Osteocyte (in vitro differentiated cells): ENCODE results near the gene FOXD1. TPM values are rescaled to one million over a fixed set of nuclear protein-coding genes. Genes with fewer than 3 reads are reported as not detected.

Experiments used
- DNase-seq: peaks from one replicate; pipeline ENCODE4 v3.0.0; 2021; ENCODE audit warnings: mixed read lengths; ENCODE audit not compliant: unreplicated experiment; ENCODE audit errors: extremely low spot score
- H3K27ac Mint-ChIP-seq: one replicate; pipeline ENCODE4 v1.8.0; 2021; ENCODE audit warnings: mild to moderate bottlenecking, mixed read lengths; ENCODE audit not compliant: unreplicated experiment
- H3K27me3 Mint-ChIP-seq: one replicate; pipeline ENCODE4 v1.8.0; 2021; ENCODE audit warnings: mixed read lengths; ENCODE audit not compliant: unreplicated experiment
- H3K36me3 Mint-ChIP-seq: one replicate; pipeline ENCODE4 v1.8.0; 2021; ENCODE audit warnings: mixed read lengths; ENCODE audit not compliant: unreplicated experiment
- H3K4me1 Mint-ChIP-seq: one replicate; pipeline ENCODE4 v1.8.0; 2021; ENCODE audit warnings: mixed read lengths; ENCODE audit not compliant: unreplicated experiment
- H3K4me3 Mint-ChIP-seq: one replicate; pipeline ENCODE4 v1.8.0; 2021; ENCODE audit warnings: mild to moderate bottlenecking, moderate library complexity, mixed read lengths; ENCODE audit not compliant: unreplicated experiment
- H3K9me3 Mint-ChIP-seq: one replicate; pipeline ENCODE4 v1.8.0; 2021; ENCODE audit warnings: mixed read lengths; ENCODE audit not compliant: unreplicated experiment
- CTCF ChIP-seq: fragments of 200-600 bp; sonication (generic); IDR thresholded peaks from 2 replicates; pipeline ENCODE4 v1.5.0; 2021; ENCODE audit warnings: antibody characterized with exemption, mild to moderate bottlenecking, moderate library complexity
- total RNA-seq: library from RNA; stranded (reverse); gene quantifications from 2 replicates; pipeline ENCODE4 v1.2.1, GENCODE V29; 2021

Gene FOXD1
- total RNA-seq, 1 donor from 2014 or later: 64.1 TPM

GRCh38 chr5:73433272-73433981 lies 15.2 kb downstream of the FOXD1 start:
- no peak for DNase-seq
- Mint-ChIP-seq H3K36me3 (no peaks in the 10 kb centered on the region), H3K4me1 (peaks cover 33% of the 10 kb centered on the region), H3K9me3 (no peaks in the 10 kb centered on the region), H3K4me3 (no peak overlapping the region), H3K27ac (no peak overlapping the region), H3K27me3 (peaks cover 6% of the 10 kb centered on the region)
- TF ChIP-seq CTCF: no peak

- Mint-ChIP-seq H3K4me3 (no peak overlapping the region), H3K27ac (no peak overlapping the region), H3K36me3 (no peaks in the 10 kb centered on the region), H3K27me3 (peaks cover 6% of the 10 kb centered on the region), H3K4me1 (peaks cover 19% of the 10 kb centered on the region), H3K9me3 (no peaks in the 10 kb centered on the region)
- DNase-seq: no peak
- TF ChIP-seq CTCF: no peak
These were observed 17.2 kb downstream of the FOXD1 start for GRCh38 chr5:73431204-73431851.

GRCh38 chr5:73426034-73426433 lies 22.5 kb downstream of the FOXD1 start:
- no peak overlapping the region for H3K4me3 Mint-ChIP-seq
- H3K4me1 Mint-ChIP-seq: peaks cover 9% of the 10 kb centered on the region
- no peak for TF ChIP-seq CTCF
- no peak overlapping the region for H3K27ac Mint-ChIP-seq
- DNase-seq: no peak
- H3K9me3 Mint-ChIP-seq: no peaks in the 10 kb centered on the region
- no peaks in the 10 kb centered on the region for H3K36me3 Mint-ChIP-seq
- peaks cover 6% of the 10 kb centered on the region for H3K27me3 Mint-ChIP-seq

GRCh38 chr5:73424556-73424977 lies 24.0 kb downstream of the FOXD1 start:
- peaks cover 18% of the 10 kb centered on the region for H3K4me1 Mint-ChIP-seq
- H3K27ac Mint-ChIP-seq: no peak overlapping the region
- no peak for TF ChIP-seq CTCF
- H3K36me3 Mint-ChIP-seq: no peaks in the 10 kb centered on the region
- peaks cover 11% of the 10 kb centered on the region for H3K27me3 Mint-ChIP-seq
- H3K9me3 Mint-ChIP-seq: no peaks in the 10 kb centered on the region
- H3K4me3 Mint-ChIP-seq: no peak overlapping the region
- DNase-seq: no peak

GRCh38 chr5:73422164-73422563 lies 26.4 kb downstream of the FOXD1 start:
- Mint-ChIP-seq H3K4me3 (no peak overlapping the region), H3K9me3 (no peaks in the 10 kb centered on the region), H3K27ac (no peak overlapping the region), H3K4me1 (peaks cover 41% of the 10 kb centered on the region), H3K36me3 (no peaks in the 10 kb centered on the region), H3K27me3 (peaks cover 11% of the 10 kb centered on the region)
- DNase-seq: no peak
- TF ChIP-seq CTCF: peak; percentile 32
